Stimulated activated CD4-positive, alpha-beta T cell treated with anti-CD3 and anti-CD28 coated beads, Interleukin-1b, Interleukin-23, amount 100 ng/mL, for 1 hour (primary cell): ENCODE data around the gene ART5.
"Not testable (repeated sequence)": the region's sequence is repeated elsewhere in the genome, so short reads cannot be mapped to it uniquely, and the experiment has no call there.

Experiments used
- DNase-seq, 2 donors: peaks; one replicate each; pipeline ENCODE4 v3.0.0-alpha.2; 2020; ENCODE audit warnings: low read depth in 2 of 2

The ART5 gene

GRCh38 chr11:3622521-3622920, 19.3 kb downstream of the ART5 start:
- DNase-seq, result no peak

GRCh38 chr11:3617990-3618389, 23.8 kb downstream of the ART5 start:
- DNase-seq, result no peak

GRCh38 chr11:3616721-3617460, 24.9 kb downstream of the ART5 start:
- DNase-seq, result no peak

GRCh38 chr11:3615998-3616397, 25.8 kb downstream of the ART5 start:
- no peak for DNase-seq

GRCh38 chr11:3614742-3615171, 27.0 kb downstream of the ART5 start:
- DNase-seq, result peak in 1 of 2 donors; percentile 25

- no peak for DNase-seq
Observed at GRCh38 chr11:3613998-3614741, 27.6 kb downstream of the ART5 start.

GRCh38 chr11:3611976-3612678, 29.7 kb downstream of the ART5 start:
- no peak for DNase-seq

- DNase-seq, result no peak
Observed at GRCh38 chr11:3610846-3611245, 30.9 kb downstream of the ART5 start.

- no peak for DNase-seq
Observed at GRCh38 chr11:3609416-3610265, 32.2 kb downstream of the ART5 start.

- DNase-seq, result no peak
Observed at GRCh38 chr11:3605771-3606203, 36.0 kb downstream of the ART5 start.

- no peak for DNase-seq
Observed at GRCh38 chr11:3605283-3605662, 36.5 kb downstream of the ART5 start.

- no peak for DNase-seq
Observed at GRCh38 chr11:3604167-3604566, 37.6 kb downstream of the ART5 start.

GRCh38 chr11:3600201-3600600, 41.6 kb downstream of the ART5 start:
- not testable (repeated sequence) for DNase-seq

GRCh38 chr11:3597743-3598142, 44.0 kb downstream of the ART5 start:
- not testable (repeated sequence) for DNase-seq

GRCh38 chr11:3591326-3591725, 50.5 kb downstream of the ART5 start:
- DNase-seq, result not testable (repeated sequence)

GRCh38 chr11:3590193-3590592, 51.6 kb downstream of the ART5 start:
- not testable (repeated sequence) for DNase-seq

- not testable (repeated sequence) for DNase-seq
Observed at GRCh38 chr11:3588776-3589175, 53.0 kb downstream of the ART5 start.
